Sigmoid colon (tissue), 7 donors: ENCODE measurements around the gene CASP5. TPM values are rescaled to one million over a fixed set of nuclear protein-coding genes. Genes with fewer than 3 reads are reported as not detected.
"Not testable (repeated sequence)": the region's sequence is repeated elsewhere in the genome, so short reads cannot be mapped to it uniquely, and the experiment has no call there.

Experiments
- DNase-seq: peaks from one replicate; pipeline ENCODE4 v3.0.0-alpha.2; 2019
- H3K27ac ChIP-seq, 4 donors: fragments of 200-600 bp; sonication (generic); one replicate each; pipeline ENCODE4 v1.5.1; 2016 to 2019; ENCODE audit warnings: mild to moderate bottlenecking in 1 of 4
- H3K27me3 ChIP-seq, 3 donors: fragments of 200-600 bp; sonication (generic); one replicate each; pipeline ENCODE4 v1.5.1; 2019; ENCODE audit warnings: mild to moderate bottlenecking in 1 of 3
- H3K36me3 ChIP-seq, 4 donors: fragments of 200-600 bp; sonication (generic); one replicate each; pipeline ENCODE4 v1.5.1; 2016 to 2019
- H3K4me1 ChIP-seq, 4 donors: fragments of 200-600 bp; sonication (generic); one replicate each; pipeline ENCODE4 v1.5.1; 2017 to 2019
- H3K4me3 ChIP-seq, 4 donors: fragments of 200-600 bp; sonication (generic); one replicate each; pipeline ENCODE4 v1.5.1; 2017 to 2019; ENCODE audit warnings: mild to moderate bottlenecking in 2 of 4, moderate library complexity in 1 of 4
- H3K9me3 ChIP-seq, 4 donors: fragments of 200-600 bp in 3 of 4; sonication (generic) in 3 of 4; one replicate each; pipeline versions ENCODE4 v1.5.1 to v1.6.1; 2013 to 2019
- EP300 ChIP-seq, 4 donors: sonication (generic); formaldehyde crosslinking; IDR thresholded peaks; one replicate each; pipeline ENCODE4 v1.6.1; 2017; ENCODE audit warnings: antibody characterized with exemption in 4 of 4
- POLR2A ChIP-seq, 2 donors: fragments of 450-650 bp; IDR thresholded peaks; one replicate each; pipeline ENCODE4 v1.6.1; 2016; ENCODE audit warnings: antibody characterized with exemption in 2 of 2, mild to moderate bottlenecking in 2 of 2, moderate library complexity in 2 of 2
- POLR2AphosphoS5 ChIP-seq, 4 donors: sonication (generic); formaldehyde crosslinking; IDR thresholded peaks; one replicate each; pipeline ENCODE4 v1.6.1; 2017; ENCODE audit warnings: antibody characterized with exemption in 4 of 4
- WGBS, 2 donors: extraction: QIAGEN DNeasy Blood & Tissue Kit; methylation state at CpG; one replicate each; pipeline ENCODE4 v1.1.7; 2013; 5-methylcytosine and 5-hydroxymethylcytosine counted together
- intact Hi-C: fragments of 100-400 bp; cut with DNase I; formaldehyde crosslinking; loops from one replicate; pipeline ENCODE4 v1.15.1; 2023
- polyA plus RNA-seq, 3 donors: library from polyadenylated mRNA; stranded (reverse); fragments of 200-250 nt; gene quantifications; one replicate each; pipeline ENCODE4 v1.2.3, GENCODE V29; 2013
- total RNA-seq, 4 donors: library from RNA; depleted of rRNA; stranded (reverse); fragments of >200 nt; gene quantifications; one replicate each; pipeline ENCODE4 v1.1.0, GENCODE V29; 2016
- TF ChIP-seq, protein P1 (sequence below), 4 experiments: fragments of 450-650 bp in 3 of 4; fragments of 200-600 bp in 1 of 4; IDR thresholded peaks; one replicate each; pipeline ENCODE4 v1.5.1; 2016 to 2019; ENCODE audit warnings: antibody characterized with exemption in 4 of 4, mild to moderate bottlenecking in 3 of 4, moderate library complexity in 2 of 4
- donor health status: healthy with polysubstance abuse.
- donor health status: Bipolar disorder and iron deficiency.
- donor health status: healthy.

CASP5 gene
- total and polyA plus RNA-seq, 7 donors, result 25.4 to 43.3 (median 31.8) TPM; not detected in 4

DNA sequence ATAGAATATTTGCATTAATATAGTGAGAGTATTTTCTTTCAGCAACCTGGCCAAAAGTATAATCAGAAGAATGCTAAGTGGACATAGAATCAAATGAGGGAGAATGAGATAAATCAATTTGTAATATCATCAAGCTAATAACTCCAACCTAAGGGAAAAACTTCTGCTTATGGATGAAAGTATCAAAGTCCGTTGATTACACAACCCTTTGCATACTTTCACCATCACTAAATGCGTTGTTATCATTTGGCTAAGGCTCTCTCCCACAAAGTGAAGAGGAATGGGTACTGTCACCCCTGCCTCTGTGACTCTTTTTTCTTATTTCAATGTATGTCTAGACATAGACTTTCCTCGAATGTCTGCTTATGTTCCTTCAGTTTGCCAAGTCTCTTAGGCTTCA lies 38.2 kb downstream of the CASP5 start:
- intact Hi-C loops, result no loop called here
- Histone ChIP-seq H3K4me3 (no peak overlapping the region), H3K27me3 (no peaks in the 10 kb centered on the region), H3K27ac (no peak overlapping the region), H3K36me3 (no peaks in the 10 kb centered on the region), H3K9me3 (peaks cover 0 to 3% (median under 1%) of the 10 kb centered on the region in 4 donors), H3K4me1 (no peaks in the 10 kb centered on the region)
- 56 to 91% methylated on average over 3 of the region's 3 CpGs for WGBS, 2 donors
- DNase-seq, result no peak
- TF ChIP-seq, protein P1, sequence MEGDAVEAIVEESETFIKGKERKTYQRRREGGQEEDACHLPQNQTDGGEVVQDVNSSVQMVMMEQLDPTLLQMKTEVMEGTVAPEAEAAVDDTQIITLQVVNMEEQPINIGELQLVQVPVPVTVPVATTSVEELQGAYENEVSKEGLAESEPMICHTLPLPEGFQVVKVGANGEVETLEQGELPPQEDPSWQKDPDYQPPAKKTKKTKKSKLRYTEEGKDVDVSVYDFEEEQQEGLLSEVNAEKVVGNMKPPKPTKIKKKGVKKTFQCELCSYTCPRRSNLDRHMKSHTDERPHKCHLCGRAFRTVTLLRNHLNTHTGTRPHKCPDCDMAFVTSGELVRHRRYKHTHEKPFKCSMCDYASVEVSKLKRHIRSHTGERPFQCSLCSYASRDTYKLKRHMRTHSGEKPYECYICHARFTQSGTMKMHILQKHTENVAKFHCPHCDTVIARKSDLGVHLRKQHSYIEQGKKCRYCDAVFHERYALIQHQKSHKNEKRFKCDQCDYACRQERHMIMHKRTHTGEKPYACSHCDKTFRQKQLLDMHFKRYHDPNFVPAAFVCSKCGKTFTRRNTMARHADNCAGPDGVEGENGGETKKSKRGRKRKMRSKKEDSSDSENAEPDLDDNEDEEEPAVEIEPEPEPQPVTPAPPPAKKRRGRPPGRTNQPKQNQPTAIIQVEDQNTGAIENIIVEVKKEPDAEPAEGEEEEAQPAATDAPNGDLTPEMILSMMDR (IDR thresholded peaks at IDR 0.05), result no peak
- TF ChIP-seq POLR2AphosphoS5 (IDR thresholded peaks at IDR 0.05) (no peak), EP300 (IDR thresholded peaks at IDR 0.05) (no peak), POLR2A (IDR thresholded peaks at IDR 0.05) (no peak)

DNA sequence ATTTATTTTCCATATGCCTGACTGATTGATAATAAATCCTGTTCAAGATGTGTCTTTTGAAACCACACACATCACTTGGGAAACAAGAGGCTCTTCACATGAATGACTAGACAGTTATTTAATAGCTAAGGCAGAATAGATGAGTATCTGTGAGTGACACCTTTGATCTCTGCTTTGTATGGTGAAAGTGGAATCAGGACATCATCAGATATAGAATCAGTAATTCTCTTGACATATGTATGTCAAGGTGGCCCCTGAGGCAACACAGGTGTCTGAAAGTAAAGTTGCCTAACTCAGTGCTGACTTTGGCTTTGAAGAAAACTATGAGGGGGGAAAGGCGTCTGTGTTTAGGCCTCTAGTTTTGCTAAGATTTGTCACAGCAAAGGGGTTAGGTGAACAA lies 43.1 kb downstream of the CASP5 start:
- intact Hi-C loops, result no loop called here
- Histone ChIP-seq H3K27me3 (no peaks in the 10 kb centered on the region), H3K9me3 (no peaks in the 10 kb centered on the region), H3K4me3 (no peak overlapping the region), H3K27ac (no peak overlapping the region), H3K36me3 (no peaks in the 10 kb centered on the region), H3K4me1 (no peaks in the 10 kb centered on the region)
- 96 to 98% methylated on average over 1 of the region's 1 CpG for WGBS, 2 donors
- no peak for TF ChIP-seq POLR2A (IDR thresholded peaks at IDR 0.05)
- DNase-seq, result no peak

DNA sequence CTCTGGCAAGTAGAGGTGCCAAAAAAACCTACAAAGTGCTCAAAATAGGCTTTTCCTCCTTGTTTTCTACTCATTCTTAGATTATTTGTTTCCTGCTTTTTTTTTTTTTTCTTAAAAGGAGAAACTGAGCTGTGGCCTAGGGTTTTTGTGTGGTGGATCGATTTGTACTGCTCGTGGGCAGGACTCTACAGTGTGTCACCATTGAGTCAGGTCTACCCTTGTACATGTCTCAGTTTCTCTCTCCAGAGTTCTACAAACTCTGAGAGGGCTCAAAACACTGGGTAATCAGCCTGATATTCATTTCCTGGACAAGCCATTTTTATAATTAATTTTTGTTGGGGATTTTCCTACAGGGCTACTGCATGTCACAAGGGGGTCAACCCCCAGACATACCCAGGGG lies 49.4 kb downstream of the CASP5 start:
- intact Hi-C loops, result no loop called here
- H3K9me3 ChIP-seq, result peaks cover 0 to 4% (median 0%) of the 10 kb centered on the region in 4 donors
- TF ChIP-seq, protein P1 (IDR thresholded peaks at IDR 0.05), result no peak
- TF ChIP-seq POLR2AphosphoS5 (IDR thresholded peaks at IDR 0.05) (no peak), EP300 (IDR thresholded peaks at IDR 0.05) (no peak), POLR2A (IDR thresholded peaks at IDR 0.05) (no peak)
- no peak overlapping the region for H3K27ac ChIP-seq
- no peak for DNase-seq
- H3K27me3 ChIP-seq, result no peaks in the 10 kb centered on the region
- H3K4me3 ChIP-seq, result no peak overlapping the region
- no peaks in the 10 kb centered on the region for H3K36me3 ChIP-seq
- WGBS, 2 donors, result 86 to 88% methylated on average over 2 of the region's 2 CpGs
- H3K4me1 ChIP-seq, result no peaks in the 10 kb centered on the region

GRCh38 chr11:104972924-104973323 lies 50.0 kb downstream of the CASP5 start:
- H3K9me3 ChIP-seq, H3K27ac ChIP-seq, intact Hi-C loops, H3K36me3 ChIP-seq, H3K4me1 ChIP-seq, H3K4me3 ChIP-seq, DNase-seq, H3K27me3 ChIP-seq: not testable (repeated sequence)
- WGBS, 2 donors, result 96 to 99% methylated on average over 8 of the region's 8 CpGs

GRCh38 chr11:104970756-104971155 lies 52.2 kb downstream of the CASP5 start:
- intact Hi-C loops, result no loop called here
- no peak overlapping the region for H3K27ac ChIP-seq

More at GRCh38 chr11:104970756-104971155, 52.2 kb downstream of the CASP5 start:
- H3K9me3 ChIP-seq, result peaks cover 0 to 4% (median 0%) of the 10 kb centered on the region in 4 donors
- no peaks in the 10 kb centered on the region for H3K27me3 ChIP-seq
- peaks cover 0 to 3% (median 0%) of the 10 kb centered on the region in 4 donors for H3K4me1 ChIP-seq
- TF ChIP-seq POLR2A (IDR thresholded peaks at IDR 0.05) (no peak), POLR2AphosphoS5 (IDR thresholded peaks at IDR 0.05) (no peak), EP300 (IDR thresholded peaks at IDR 0.05) (no peak)
- TF ChIP-seq, protein P1 (IDR thresholded peaks at IDR 0.05), result no peak
- no peak for DNase-seq
- H3K36me3 ChIP-seq, result no peaks in the 10 kb centered on the region
- H3K4me3 ChIP-seq, result no peak overlapping the region
